Stimulated activated naive CD8-positive, alpha-beta T cell treated with anti-CD3 and anti-CD28 coated beads, Interleukin-15, Interleukin-2, amounts not matched to agents 100 U/mL and 50 U/mL, for 24 hours (primary cell): ENCODE results near the gene DVL1.
"Not testable (repeated sequence)": the region's sequence is repeated elsewhere in the genome, so short reads cannot be mapped to it uniquely, and the experiment has no call there.

Experiments used
- ATAC-seq: fragments of 150-1000 bp; cut with Tn5 transposase; one replicate; pipeline ENCODE4 v1.10.0; 2021
- DNase-seq: peaks from one replicate; pipeline ENCODE4 v3.0.0; 2021

The DVL1 gene

GRCh38 chr1:1349256-1350012 lies at the start of gene DVL1:
TSS of gene DVL1 (minus strand) at chr1:1349418. CDS start at chr1:1349065, 353 bp downstream.
- DNase-seq (peak; percentile 82), ATAC-seq (peak; percentile 74)

GRCh38 chr1:1398677-1399186 lies 49.5 kb upstream of the DVL1 start:
- no peak for ATAC-seq
- DNase-seq = no peak

- no peak for ATAC-seq
- no peak for DNase-seq
Observed at GRCh38 chr1:1397839-1398523, 48.8 kb upstream of the DVL1 start.

GRCh38 chr1:1395166-1395565 lies 45.9 kb upstream of the DVL1 start:
- DNase-seq = no peak
- ATAC-seq = no peak

GRCh38 chr1:1394116-1394515 lies 44.9 kb upstream of the DVL1 start:
- no peak for DNase-seq

GRCh38 chr1:1393428-1393827 lies 44.2 kb upstream of the DVL1 start:
- DNase-seq (no peak), ATAC-seq (no peak)

More at GRCh38 chr1:1394116-1394515, 44.9 kb upstream of the DVL1 start:
- no peak for ATAC-seq

GRCh38 chr1:1393014-1393413 lies 43.8 kb upstream of the DVL1 start:
- DNase-seq (no peak), ATAC-seq (no peak)

- DNase-seq (no peak), ATAC-seq (no peak)
Observed at GRCh38 chr1:1391225-1391624, 42.0 kb upstream of the DVL1 start.

- no peak for DNase-seq
- no peak for ATAC-seq
Observed at GRCh38 chr1:1390675-1391074, 41.5 kb upstream of the DVL1 start.

GRCh38 chr1:1388078-1388472 lies 38.9 kb upstream of the DVL1 start:
- no peak for ATAC-seq
- no peak for DNase-seq

- DNase-seq = no peak
- ATAC-seq = no peak
Observed at GRCh38 chr1:1387098-1388077, 38.2 kb upstream of the DVL1 start.

- ATAC-seq (no peak), DNase-seq (no peak)
Observed at GRCh38 chr1:1385931-1386330, 36.7 kb upstream of the DVL1 start.

GRCh38 chr1:1385339-1385738 lies 36.1 kb upstream of the DVL1 start:
- ATAC-seq, DNase-seq: not testable (repeated sequence)

GRCh38 chr1:1381294-1381693 lies 32.1 kb upstream of the DVL1 start:
- DNase-seq (no peak), ATAC-seq (no peak)

- ATAC-seq (no peak), DNase-seq (no peak)
Observed at GRCh38 chr1:1380860-1381259, 31.6 kb upstream of the DVL1 start.

- DNase-seq (no peak), ATAC-seq (no peak)
Observed at GRCh38 chr1:1377540-1378205, 28.5 kb upstream of the DVL1 start.

GRCh38 chr1:1376551-1377226 lies 27.5 kb upstream of the DVL1 start:
- no peak for ATAC-seq
- DNase-seq = no peak

- ATAC-seq = peak; percentile 96
- DNase-seq = peak; percentile 96
Observed at GRCh38 chr1:1374929-1375662, 25.9 kb upstream of the DVL1 start, which contains the start of gene AURKAIP1. TSS of gene AURKAIP1 (minus strand) at chr1:1375207. CDS start at chr1:1374756, 451 bp downstream.

GRCh38 chr1:1374589-1374928 lies 25.3 kb upstream of the DVL1 start:
- DNase-seq (no peak), ATAC-seq (no peak)

GRCh38 chr1:1373815-1374588 lies 24.8 kb upstream of the DVL1 start:
- DNase-seq = no peak
- ATAC-seq = no peak
